ENCODE measurements around the gene COL6A6. TPM values are rescaled to one million over a fixed set of nuclear protein-coding genes. Genes with fewer than 3 reads are reported as not detected.

Gene COL6A6
- total RNA-seq, 2 experiments from 2014 or later: not detected

- Histone ChIP-seq H3K4me1 (ENCODE audit: insufficient read depth, low read length) (no peaks in the 10 kb centered on the region), H3K27me3 (ENCODE audit: control insufficient read depth in 1 of 2, insufficient read depth in 2 of 2, low read length in 2 of 2) (no peaks in the 10 kb centered on the region), H3K9me3 (ENCODE audit: control insufficient read depth in 1 of 2, insufficient read depth in 1 of 2, low read length in 2 of 2) (no peaks in the 10 kb centered on the region), H3K36me3 (ENCODE audit: insufficient read depth, low read length) (no peaks in the 10 kb centered on the region), H3K4me3 (ENCODE audit: low read length) (no peak overlapping the region), H3K27ac (ENCODE audit: low read depth in 1 of 2, low read length in 2 of 2) (no peak overlapping the region)
- Mint-ChIP-seq H3K36me3 (ENCODE audit: low read depth) (no peaks in the 10 kb centered on the region), H3K4me1 (ENCODE audit: low read depth) (no peaks in the 10 kb centered on the region), H3K27ac (no peak overlapping the region), H3K9me3 (no peaks in the 10 kb centered on the region), H3K27me3 (peaks cover 11% of the 10 kb centered on the region), H3K4me3 (no peak overlapping the region)
- TF ChIP-seq CTCF (IDR thresholded peaks at IDR 0.05): no peak
- ATAC-seq (ENCODE audit: poor library complexity) (no peak), DNase-seq (no peak)
- POLR2A ChIA-PET: no interaction called here
- intact Hi-C loops (cut with DNase I, micrococcal nuclease): no loop called here
- CTCF ChIA-PET: no interaction called here
Measured at GRCh38 chr3:130488769-130489450, 28.1 kb upstream of the COL6A6 start.

- Histone ChIP-seq H3K27ac (ENCODE audit: low read depth in 1 of 2, low read length in 2 of 2) (no peak overlapping the region), H3K4me1 (ENCODE audit: insufficient read depth, low read length) (no peaks in the 10 kb centered on the region), H3K9me3 (ENCODE audit: control insufficient read depth in 1 of 2, insufficient read depth in 1 of 2, low read length in 2 of 2) (no peaks in the 10 kb centered on the region), H3K27me3 (ENCODE audit: control insufficient read depth in 1 of 2, insufficient read depth in 2 of 2, low read length in 2 of 2) (no peaks in the 10 kb centered on the region), H3K4me3 (ENCODE audit: low read length) (no peak overlapping the region), H3K36me3 (ENCODE audit: insufficient read depth, low read length) (no peaks in the 10 kb centered on the region)
- H3K36me3 Mint-ChIP-seq (ENCODE audit: low read depth): no peaks in the 10 kb centered on the region
- no peak overlapping the region for H3K27ac Mint-ChIP-seq
- no peak for TF ChIP-seq CTCF (IDR thresholded peaks at IDR 0.05)
- POLR2A ChIA-PET: no interaction called here
- no peaks in the 10 kb centered on the region for H3K4me1 Mint-ChIP-seq (ENCODE audit: low read depth)
- H3K4me3 Mint-ChIP-seq: no peak overlapping the region
- no peak for ATAC-seq (ENCODE audit: poor library complexity)
- intact Hi-C loops (cut with DNase I, micrococcal nuclease): no loop called here
- peaks cover 15% of the 10 kb centered on the region for H3K27me3 Mint-ChIP-seq
- no peaks in the 10 kb centered on the region for H3K9me3 Mint-ChIP-seq
- CTCF ChIA-PET: no interaction called here
- no peak for DNase-seq
Measured at GRCh38 chr3:130490241-130490640, 26.7 kb upstream of the COL6A6 start.

- H3K27me3 ChIP-seq (ENCODE audit: control insufficient read depth in 1 of 2, insufficient read depth in 2 of 2, low read length in 2 of 2): no peaks in the 10 kb centered on the region
- no peak for DNase-seq
- H3K36me3 Mint-ChIP-seq (ENCODE audit: low read depth): no peaks in the 10 kb centered on the region
- intact Hi-C loops (cut with DNase I, micrococcal nuclease): no loop called here
- ChIA-PET POLR2A (no interaction called here), CTCF (no interaction called here)
- no peaks in the 10 kb centered on the region for H3K4me1 Mint-ChIP-seq (ENCODE audit: low read depth)
- H3K4me3 Mint-ChIP-seq: no peak overlapping the region
- H3K4me3 ChIP-seq (ENCODE audit: low read length): no peak overlapping the region
- no peak for ATAC-seq (ENCODE audit: poor library complexity)
- H3K4me1 ChIP-seq (ENCODE audit: insufficient read depth, low read length): no peaks in the 10 kb centered on the region
- no peak overlapping the region for H3K27ac Mint-ChIP-seq
- H3K9me3 Mint-ChIP-seq: no peaks in the 10 kb centered on the region
- no peak overlapping the region for H3K27ac ChIP-seq (ENCODE audit: low read depth in 1 of 2, low read length in 2 of 2)
- no peak for TF ChIP-seq CTCF (IDR thresholded peaks at IDR 0.05)
- peaks cover 12% of the 10 kb centered on the region for H3K27me3 Mint-ChIP-seq
- H3K9me3 ChIP-seq (ENCODE audit: control insufficient read depth in 1 of 2, insufficient read depth in 1 of 2, low read length in 2 of 2): no peaks in the 10 kb centered on the region
- no peaks in the 10 kb centered on the region for H3K36me3 ChIP-seq (ENCODE audit: insufficient read depth, low read length)
Measured at GRCh38 chr3:130491431-130491830, 25.5 kb upstream of the COL6A6 start.
